Measurements from ENCODE around the gene SHF.

- TF ChIP-seq NFE2L2 (IDR thresholded peaks at IDR 0.05; ENCODE audit: low read depth, low read length), result no peak
- TF ChIP-seq, protein P1, sequence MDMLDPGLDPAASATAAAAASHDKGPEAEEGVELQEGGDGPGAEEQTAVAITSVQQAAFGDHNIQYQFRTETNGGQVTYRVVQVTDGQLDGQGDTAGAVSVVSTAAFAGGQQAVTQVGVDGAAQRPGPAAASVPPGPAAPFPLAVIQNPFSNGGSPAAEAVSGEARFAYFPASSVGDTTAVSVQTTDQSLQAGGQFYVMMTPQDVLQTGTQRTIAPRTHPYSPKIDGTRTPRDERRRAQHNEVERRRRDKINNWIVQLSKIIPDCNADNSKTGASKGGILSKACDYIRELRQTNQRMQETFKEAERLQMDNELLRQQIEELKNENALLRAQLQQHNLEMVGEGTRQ (IDR thresholded peaks at IDR 0.05; ENCODE audit: low read depth, low read length), result no peak
- TF ChIP-seq POLR2A (IDR thresholded peaks at IDR 0.05; ENCODE audit: low read depth, low read length), result no peak
- no peak for TF ChIP-seq CTCF (conservative IDR thresholded peaks at IDR 0.05; ENCODE audit: low read depth, low read length)
- TF ChIP-seq, protein P2, sequence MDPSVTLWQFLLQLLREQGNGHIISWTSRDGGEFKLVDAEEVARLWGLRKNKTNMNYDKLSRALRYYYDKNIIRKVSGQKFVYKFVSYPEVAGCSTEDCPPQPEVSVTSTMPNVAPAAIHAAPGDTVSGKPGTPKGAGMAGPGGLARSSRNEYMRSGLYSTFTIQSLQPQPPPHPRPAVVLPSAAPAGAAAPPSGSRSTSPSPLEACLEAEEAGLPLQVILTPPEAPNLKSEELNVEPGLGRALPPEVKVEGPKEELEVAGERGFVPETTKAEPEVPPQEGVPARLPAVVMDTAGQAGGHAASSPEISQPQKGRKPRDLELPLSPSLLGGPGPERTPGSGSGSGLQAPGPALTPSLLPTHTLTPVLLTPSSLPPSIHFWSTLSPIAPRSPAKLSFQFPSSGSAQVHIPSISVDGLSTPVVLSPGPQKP (IDR thresholded peaks at IDR 0.05; ENCODE audit: borderline replicate concordance, low read depth, low read length), result no peak
- TF ChIP-seq MAFK (IDR thresholded peaks at IDR 0.05; ENCODE audit: low read depth, low read length), result no peak
- no peak for TF ChIP-seq MXI1 (IDR thresholded peaks at IDR 0.05; ENCODE audit: borderline replicate concordance, low read depth, low read length)
- TF ChIP-seq CEBPB (IDR thresholded peaks at IDR 0.05; ENCODE audit: low read depth, low read length), result no peak
- no peak for TF ChIP-seq BHLHE40 (IDR thresholded peaks at IDR 0.05; ENCODE audit: low read depth, low read length)
- TF ChIP-seq SMC3 (IDR thresholded peaks at IDR 0.05; ENCODE audit: low read depth, low read length), result no peak
- no peak for TF ChIP-seq RCOR1 (IDR thresholded peaks at IDR 0.05; ENCODE audit: insufficient replicate concordance, low read length)
- no peak for TF ChIP-seq CHD1 (IDR thresholded peaks at IDR 0.05; ENCODE audit: low read depth, low read length)
- no peak for TF ChIP-seq RAD21 (IDR thresholded peaks at IDR 0.05; ENCODE audit: low read length)
- no peak for TF ChIP-seq RFX5 (IDR thresholded peaks at IDR 0.05; ENCODE audit: low read depth, low read length)
Observed at GRCh38 chr15:45131510-45131909, 56.3 kb downstream of the SHF start.
